Activated T-helper 9 cell treated with anti-CD3 and anti-CD28 coated beads, Interleukin-2, amount 50 U/mL, for 16 hours (primary cell): ENCODE measurements around the gene PRKCE.

Experiments used
- DNase-seq: peaks from one replicate; pipeline ENCODE4 v3.0.0-alpha.2; 2020; ENCODE audit warnings: low read depth

Gene PRKCE

GRCh38 chr2:45728458-45728942 lies 77.0 kb downstream of the PRKCE start:
- DNase-seq = no peak

- DNase-seq = no peak
Observed at GRCh38 chr2:45729753-45730512, 78.5 kb downstream of the PRKCE start.

GRCh38 chr2:45731141-45731540 lies 79.7 kb downstream of the PRKCE start:
- DNase-seq = no peak

GRCh38 chr2:45732436-45732835 lies 81.0 kb downstream of the PRKCE start:
- no peak for DNase-seq

DNA sequence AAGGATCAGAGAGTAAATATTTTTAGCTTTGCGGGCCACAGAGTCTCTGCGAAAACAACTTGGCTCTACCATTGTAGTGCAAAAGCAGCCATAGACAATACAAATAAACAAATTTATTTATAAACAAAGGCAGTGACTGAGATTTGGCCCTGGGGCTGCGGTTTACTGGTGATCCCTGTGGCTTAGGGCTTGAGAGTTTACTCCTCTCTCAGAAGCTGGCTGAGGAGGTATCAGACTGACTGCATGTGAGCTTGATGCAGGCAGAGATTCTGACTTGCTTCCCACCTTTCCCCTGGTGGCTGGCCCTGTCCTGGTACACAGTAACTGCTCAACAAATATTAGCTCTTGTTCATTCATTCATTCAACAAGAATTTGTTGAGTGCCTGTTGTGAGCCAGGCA lies 81.5 kb downstream of the PRKCE start:
- DNase-seq = no peak

DNA sequence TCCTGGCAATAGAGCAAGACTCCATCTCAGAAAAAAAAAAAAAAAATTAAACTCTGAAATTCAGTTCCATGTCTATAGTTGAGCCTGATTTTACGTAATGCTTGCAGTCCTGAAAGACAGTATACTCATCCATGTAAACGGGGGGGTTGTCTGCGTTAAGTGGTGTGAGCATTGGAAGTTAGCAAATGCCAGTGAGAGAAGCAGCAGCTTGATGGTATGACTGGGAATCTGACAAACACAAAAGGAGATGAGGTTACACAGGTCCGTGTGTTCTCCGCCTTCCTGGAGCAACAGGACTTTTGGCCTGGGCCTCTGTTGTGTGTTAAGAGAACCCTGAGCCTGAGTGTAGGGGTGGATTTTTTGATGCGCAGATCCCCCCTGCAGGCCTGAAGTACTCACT lies 82.9 kb downstream of the PRKCE start:
- DNase-seq = no peak

DNA sequence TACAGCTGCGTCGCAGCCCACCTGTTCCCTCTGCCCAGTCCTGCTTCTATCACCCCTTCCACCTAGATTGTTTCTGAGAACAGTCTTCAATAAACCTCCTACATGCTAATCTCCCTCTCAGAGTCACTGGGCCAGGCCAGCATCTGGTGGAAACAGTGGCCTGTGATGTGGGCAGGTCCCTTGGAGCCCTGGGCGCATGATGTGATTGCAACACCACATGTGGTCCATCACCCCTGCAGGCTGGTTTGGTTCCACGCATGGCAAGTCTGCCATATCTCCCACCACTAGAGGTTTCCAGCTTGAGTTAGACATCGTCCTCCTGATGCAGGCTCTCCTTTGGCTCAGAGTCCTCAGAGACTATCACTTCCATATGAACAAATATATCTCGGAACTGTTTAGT lies 83.5 kb downstream of the PRKCE start:
- no peak for DNase-seq

GRCh38 chr2:45736757-45737704 lies 85.6 kb downstream of the PRKCE start:
- no peak for DNase-seq

DNA sequence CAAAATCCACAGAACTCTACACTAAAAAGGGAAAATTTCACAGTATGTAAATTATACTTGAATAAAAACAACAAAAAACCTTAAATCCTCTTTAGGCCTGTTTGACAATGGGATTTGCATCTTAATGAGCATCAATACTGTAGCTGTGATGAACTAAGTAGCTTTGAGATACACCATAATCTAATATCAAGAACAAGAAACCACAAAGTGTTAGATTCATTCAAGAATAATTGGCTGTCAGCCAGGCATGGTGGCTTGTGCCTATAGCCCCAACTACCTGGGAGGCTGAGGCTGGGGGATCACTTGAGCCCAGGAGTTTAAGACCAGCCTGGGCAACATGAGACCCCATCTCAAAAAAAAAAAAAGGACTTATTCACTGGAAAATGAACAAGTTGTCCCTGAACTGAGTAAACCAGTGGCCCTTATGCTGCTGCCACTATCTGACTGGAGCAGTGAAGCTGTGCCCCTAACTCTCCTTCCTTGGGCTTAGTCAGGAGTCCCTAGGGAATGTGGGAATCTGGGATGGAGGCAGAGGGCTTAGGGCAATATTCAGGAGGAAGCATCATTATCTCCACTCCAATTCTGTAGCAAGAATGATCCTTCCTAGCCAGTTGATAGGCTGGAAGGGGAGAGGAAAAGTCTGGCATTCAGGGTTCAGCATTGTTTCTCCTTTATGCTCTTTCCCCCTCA lies 88.5 kb downstream of the PRKCE start:
- no peak for DNase-seq

DNA sequence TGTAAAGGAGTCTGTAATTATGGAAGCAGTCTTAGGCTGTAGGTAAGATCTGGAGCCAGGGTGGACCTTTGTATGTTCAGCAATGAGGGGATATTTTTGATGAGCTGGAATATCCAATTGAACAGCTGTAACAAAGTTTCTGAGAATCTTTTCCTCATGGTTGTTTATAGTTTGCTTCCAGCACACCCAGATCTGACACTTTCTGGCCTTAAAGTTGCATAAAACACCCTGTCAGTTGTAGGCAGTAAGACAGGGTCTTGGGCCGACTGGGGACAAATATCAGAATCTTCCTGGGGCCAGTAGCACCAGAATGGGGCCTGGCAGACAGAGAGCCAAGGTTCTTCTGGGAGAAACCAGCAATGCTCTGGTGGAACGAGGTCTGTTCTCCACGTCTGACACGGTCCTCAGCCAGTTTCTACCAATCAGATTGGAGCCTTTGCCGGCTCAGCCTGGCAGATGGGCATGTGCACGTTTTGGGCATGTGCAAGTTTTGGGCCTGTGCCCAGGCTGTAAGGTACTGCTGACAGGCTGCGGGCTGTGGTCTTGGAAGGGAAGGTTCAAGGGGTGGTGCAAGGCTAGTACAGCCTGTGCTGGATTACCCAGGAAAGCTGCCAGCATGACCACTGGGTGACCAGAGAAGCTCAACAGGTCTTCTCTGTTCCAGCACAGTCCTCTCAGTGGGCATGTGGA lies 89.8 kb downstream of the PRKCE start:
- DNase-seq = no peak

DNA sequence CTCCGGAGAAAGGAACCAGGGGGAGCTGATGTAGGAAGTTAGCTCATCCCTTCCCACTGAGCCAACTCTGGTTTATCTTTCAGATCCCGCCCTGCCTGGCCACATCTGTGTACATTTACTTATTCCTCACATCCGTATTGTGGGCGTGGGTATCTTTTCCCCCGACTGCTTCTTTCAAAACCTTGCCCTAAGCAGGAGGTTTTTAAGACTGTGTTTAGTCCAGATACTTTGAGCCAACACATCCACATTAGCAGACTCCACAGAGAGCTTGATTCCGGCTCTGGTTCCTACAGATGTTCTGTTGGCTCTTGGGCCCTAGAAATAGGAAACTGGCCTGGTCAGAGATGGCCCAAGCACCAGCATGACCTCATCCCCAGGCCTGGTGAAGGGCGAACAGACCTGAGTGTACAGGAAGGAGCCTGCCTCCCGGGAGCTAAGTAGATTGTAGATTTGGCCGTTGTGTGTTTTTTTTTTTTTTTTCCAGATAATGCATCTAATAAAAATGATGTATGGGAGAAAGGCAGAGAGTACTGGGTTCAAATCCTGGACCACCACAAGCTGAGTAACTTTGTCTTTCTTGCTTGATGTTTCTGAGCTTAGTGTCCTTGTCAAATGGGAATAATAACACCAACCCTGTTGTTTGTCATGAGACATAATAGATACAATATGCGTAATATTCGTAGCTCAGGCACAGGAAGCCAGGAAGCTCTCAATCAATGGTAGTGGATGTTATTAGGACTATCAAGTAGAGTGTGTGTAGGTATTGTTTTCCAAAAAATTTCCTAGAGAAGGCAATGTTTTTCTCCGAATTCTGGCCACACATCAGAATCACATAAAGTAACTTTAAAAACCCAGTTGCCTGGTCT lies 92.3 kb downstream of the PRKCE start:
- DNase-seq = no peak

DNA sequence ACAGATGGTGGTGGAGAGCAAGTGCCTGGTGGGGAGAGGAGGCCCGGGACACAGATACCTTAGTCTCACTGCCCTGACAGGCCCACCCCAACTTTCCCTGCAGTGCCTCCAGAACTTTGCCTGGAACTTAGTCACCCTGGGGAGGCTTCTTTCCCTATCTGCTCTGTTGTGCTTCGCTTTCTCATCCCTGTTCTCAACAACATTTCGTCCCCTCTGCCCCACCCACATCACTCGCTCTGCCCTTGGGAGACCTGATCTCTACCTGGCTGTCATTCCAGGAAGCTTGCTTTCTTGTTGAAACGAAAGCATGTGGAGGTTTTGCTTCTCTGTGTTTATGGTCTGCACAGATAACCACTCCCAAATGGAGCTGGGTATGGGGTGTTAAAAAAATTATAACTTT lies 93.8 kb downstream of the PRKCE start:
- no peak for DNase-seq

DNA sequence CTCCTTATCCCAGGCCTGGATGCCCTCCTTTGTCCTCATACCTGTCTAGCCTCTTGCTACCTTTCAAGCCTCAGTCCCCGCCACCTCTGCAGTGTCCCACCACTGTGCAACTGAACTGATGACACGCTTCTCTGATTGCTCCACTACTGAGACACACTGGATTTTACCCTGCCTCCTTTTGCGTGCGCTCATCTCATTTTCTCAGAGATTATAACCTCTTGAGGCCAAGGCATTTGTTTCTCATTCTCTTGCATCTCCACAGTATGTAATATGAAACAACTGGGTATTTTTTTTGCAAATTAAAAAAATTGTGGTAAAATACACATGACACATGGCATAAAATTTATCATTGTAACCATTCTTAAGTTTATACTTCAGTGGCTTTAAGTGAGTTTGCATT lies 95.4 kb downstream of the PRKCE start:
- no peak for DNase-seq

GRCh38 chr2:45747363-45747762 lies 95.9 kb downstream of the PRKCE start:
- no peak for DNase-seq

DNA sequence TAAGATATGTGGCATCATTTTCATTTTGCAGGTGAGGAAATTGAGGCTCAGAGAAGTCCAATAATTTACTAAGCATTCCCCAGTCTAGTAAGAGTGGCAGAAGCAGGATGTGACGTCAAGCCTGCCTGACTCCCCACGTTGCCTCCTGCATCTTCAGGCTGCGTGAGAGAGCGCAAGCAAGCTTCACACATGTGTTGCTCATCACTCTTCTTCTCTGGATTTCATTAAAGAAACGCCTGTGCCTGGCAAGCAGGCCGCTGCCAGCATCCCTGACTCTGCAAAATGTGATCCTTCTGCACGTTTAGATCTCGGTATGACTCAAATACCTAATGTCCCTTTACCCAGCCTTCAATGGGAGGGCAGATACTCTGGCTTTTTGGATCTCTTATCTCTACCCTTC lies 96.8 kb downstream of the PRKCE start:
- DNase-seq = no peak

DNA sequence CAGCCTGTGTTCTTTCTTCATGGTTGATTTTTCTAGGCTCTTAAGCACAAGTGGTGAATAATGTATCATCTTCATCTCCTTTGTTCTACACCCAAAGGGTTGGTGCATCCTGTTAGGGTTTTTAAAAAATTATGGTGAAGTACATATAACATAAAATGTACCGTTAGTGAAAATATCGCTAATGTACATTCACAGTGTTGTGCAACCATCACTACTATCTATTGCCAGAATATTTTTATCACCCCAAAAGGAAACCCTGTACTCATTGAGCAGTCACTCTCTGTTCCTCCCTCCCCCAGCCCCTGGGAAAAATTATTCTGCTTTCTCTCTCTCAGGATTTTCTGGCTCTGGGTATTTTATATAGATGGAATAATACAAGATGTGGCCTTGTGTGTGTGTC lies 98.5 kb downstream of the PRKCE start:
- DNase-seq = no peak

GRCh38 chr2:45750484-45750883 lies 99.0 kb downstream of the PRKCE start:
- no peak for DNase-seq

DNA sequence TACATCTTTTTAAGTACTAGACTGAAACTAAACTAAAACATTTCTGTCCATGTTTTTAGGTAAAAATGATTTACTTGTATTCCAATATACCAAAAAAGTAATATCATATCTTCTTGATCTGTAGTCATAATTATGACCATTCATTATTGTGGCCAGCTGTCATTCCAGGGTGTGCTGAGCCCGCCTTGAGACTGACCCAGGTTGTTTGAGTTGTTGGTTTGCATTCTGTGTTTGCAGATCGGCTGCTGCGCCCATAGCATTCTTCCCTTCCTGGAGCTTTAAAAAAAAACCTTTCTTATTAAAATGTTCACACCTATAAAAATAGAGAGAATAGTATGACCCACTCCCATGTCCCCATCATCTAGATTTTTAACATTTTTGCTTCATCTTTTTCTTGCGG lies 101.9 kb downstream of the PRKCE start:
- DNase-seq = no peak

DNA sequence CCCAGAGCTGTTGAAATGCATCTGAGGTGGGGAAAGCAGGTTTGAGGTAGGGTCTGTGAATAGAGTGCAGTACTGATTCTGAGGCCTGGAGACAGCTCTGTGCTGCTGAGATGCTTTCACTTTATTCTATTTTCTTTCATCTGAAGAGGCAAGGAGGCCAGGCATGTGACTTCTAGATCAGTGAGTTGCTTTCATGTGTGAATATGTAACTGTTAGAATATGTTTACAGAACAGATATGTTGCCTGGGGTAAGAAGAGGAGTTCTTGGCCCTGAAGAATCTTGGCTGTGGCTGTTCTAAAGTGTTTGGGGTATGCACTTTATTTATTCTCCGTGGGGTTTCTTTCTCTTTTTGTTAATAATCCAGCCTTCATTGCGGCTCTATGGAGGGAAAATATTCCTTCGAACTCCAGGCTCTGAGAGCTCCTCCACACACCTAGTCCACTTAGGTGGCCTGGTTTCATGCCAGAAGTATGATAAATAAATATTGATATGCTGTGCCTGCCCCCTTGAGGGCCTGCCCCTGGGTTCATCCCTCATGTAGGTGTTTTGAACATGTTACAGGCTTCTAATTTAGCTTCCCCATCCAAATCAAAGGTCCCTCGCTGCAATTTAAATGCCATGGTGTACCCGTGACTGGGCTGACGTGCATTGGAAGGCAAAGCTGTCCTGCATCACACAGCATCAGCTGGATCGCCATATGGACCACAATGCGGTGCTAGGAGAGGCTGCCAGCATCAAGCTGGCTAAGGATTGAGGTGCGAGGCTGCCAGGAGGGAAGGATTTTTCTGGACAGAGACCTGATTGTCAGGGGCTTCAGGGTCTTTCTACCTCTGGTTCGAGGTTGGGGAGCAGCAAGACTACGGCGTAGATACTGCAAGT lies 102.9 kb downstream of the PRKCE start:
- no peak for DNase-seq
